ENCODE measurements around the gene METTL25B.

DNA sequence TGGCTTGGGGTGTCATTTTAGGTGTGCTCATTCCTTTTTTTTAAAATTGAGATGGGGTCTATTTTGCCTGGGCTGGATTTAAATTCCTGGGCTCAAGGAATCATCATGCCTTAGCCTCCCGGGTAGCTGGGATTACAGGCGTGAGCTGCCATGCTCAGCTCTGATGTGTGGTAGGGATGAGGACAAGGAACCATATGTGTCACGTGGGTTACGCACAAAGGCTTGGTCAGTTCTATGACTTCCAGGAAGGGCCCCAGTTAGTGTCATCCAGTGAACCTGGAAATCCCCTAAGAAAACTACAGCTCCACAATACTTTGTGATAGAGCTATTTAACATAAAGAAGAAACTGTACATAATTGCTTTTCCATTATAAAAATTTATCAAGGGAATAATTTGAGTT is 6.7 kb upstream of the METTL25B start:
- TF ChIP-seq GATA3 (IDR thresholded peaks at IDR 0.05; ENCODE audit: low read depth, low read length) (no peak), GATA2 (IDR thresholded peaks at IDR 0.05; ENCODE audit: low read depth, low read length) (no peak)

All from SH-SY5Y (cell line).